ENCODE measurements around the gene IBTK. TPM values are rescaled to one million over a fixed set of nuclear protein-coding genes. Genes with fewer than 3 reads are reported as not detected.

Gene IBTK
- 18.6 and 25.6 TPM in 2 replicates for total RNA-seq

GRCh38 chr6:82247505-82248272, at the start of gene IBTK:
Gene IBTK (minus strand): TSS chr6:82247744. CDS start chr6:82240486, 7,258 bp downstream.

Other genes starting within 250 kb of the IBTK start
- 80.9 and 99.7 TPM in 2 replicates for gene TPBG, start 116.1 kb upstream of the IBTK start, total RNA-seq

Measured in airway epithelial cell (primary cell).